Gastroesophageal sphincter (tissue), 4 donors: ENCODE measurements around the gene REPS1. TPM values are rescaled to one million over a fixed set of nuclear protein-coding genes. Genes with fewer than 3 reads are reported as not detected.

Experiments used
- ATAC-seq: fragments of 150-250 bp; one replicate; pipeline ENCODE4 v1.9.1; 2016; ENCODE audit warnings: mild to moderate bottlenecking, moderate library complexity
- H3K27ac ChIP-seq, 4 donors: fragments of 200-600 bp; sonication (generic) in 3 of 4; 1 replicate in 3 of 4; 2 replicates in 1 of 4; pipeline ENCODE4 v1.5.1; 2016 to 2019
- H3K27me3 ChIP-seq: fragments of 200-600 bp; sonication (generic); one replicate; pipeline ENCODE4 v1.5.1; 2019
- H3K36me3 ChIP-seq, 2 donors: fragments of 200-600 bp; sonication (generic); one replicate each; pipeline ENCODE4 v1.5.1; 2019; ENCODE audit warnings: control low read depth in 1 of 2
- H3K4me1 ChIP-seq, 3 donors: fragments of 200-600 bp; sonication (generic); 1 replicate in 2 of 3; 2 replicates in 1 of 3; pipeline ENCODE4 v1.5.1; 2016 to 2019; ENCODE audit warnings: control low read depth in 2 of 3
- H3K4me3 ChIP-seq, 2 donors: fragments of 200-600 bp; sonication (generic); one replicate each; pipeline ENCODE4 v1.5.1; 2019; ENCODE audit warnings: mild to moderate bottlenecking in 1 of 2, moderate library complexity in 1 of 2
- H3K9me3 ChIP-seq, 3 donors: fragments of 200-600 bp; sonication (generic); one replicate each; pipeline ENCODE4 v1.5.1; 2017 to 2019; ENCODE audit warnings: control low read depth in 2 of 3
- EP300 ChIP-seq: sonication (generic); formaldehyde crosslinking; IDR thresholded peaks from one replicate; pipeline ENCODE4 v1.6.1; 2017; ENCODE audit warnings: antibody characterized with exemption, mild to moderate bottlenecking
- POLR2A ChIP-seq, 2 donors: fragments of 450-650 bp; IDR thresholded peaks; one replicate each; pipeline ENCODE4 v1.6.1; 2017; ENCODE audit warnings: antibody characterized with exemption in 2 of 2, mild to moderate bottlenecking in 2 of 2, moderate library complexity in 1 of 2
- POLR2AphosphoS5 ChIP-seq: sonication (generic); formaldehyde crosslinking; IDR thresholded peaks from one replicate; pipeline ENCODE4 v1.6.1; 2017; ENCODE audit warnings: antibody characterized with exemption
- WGBS, 2 donors: methylation state at CpG; one replicate each; pipeline ENCODE4 v1.1.5; 2018; ENCODE audit warnings: low coverage in 1 of 2; 5-methylcytosine and 5-hydroxymethylcytosine counted together
- total RNA-seq, 4 donors: library from RNA; depleted of rRNA; stranded (reverse); fragments of >200 nt; gene quantifications; one replicate each; pipeline ENCODE4 v1.1.0, GENCODE V29; 2016
- TF ChIP-seq, protein P1 (sequence below), 4 experiments: fragments of 200-600 bp in 2 of 4; fragments of 450-650 bp in 2 of 4; sonication (generic) in 1 of 4; IDR thresholded peaks; one replicate each; pipeline ENCODE4 v1.5.1; 2017 to 2019; ENCODE audit warnings: antibody characterized with exemption in 4 of 4, mild to moderate bottlenecking in 2 of 4, moderate library complexity in 2 of 4

REPS1 gene
- total RNA-seq, 4 donors from 2014 or later: 26.7 to 42.6 (median 29.3) TPM

GRCh38 chr6:139013185-139013800, 25.2 kb upstream of the REPS1 start:
- WGBS, 2 donors: 83% methylated on average over 1 of the region's 4 CpGs; no CpG with 5 or more reads in 1 of the 2 donors
- no peak overlapping the region for H3K4me3 ChIP-seq
- no peaks in the 10 kb centered on the region for H3K9me3 ChIP-seq
- no peak overlapping the region for H3K27ac ChIP-seq
- TF ChIP-seq EP300: no peak
- TF ChIP-seq POLR2AphosphoS5: no peak
- no peak for TF ChIP-seq POLR2A (IDR thresholded peaks at IDR 0.05)
- TF ChIP-seq, protein P1, sequence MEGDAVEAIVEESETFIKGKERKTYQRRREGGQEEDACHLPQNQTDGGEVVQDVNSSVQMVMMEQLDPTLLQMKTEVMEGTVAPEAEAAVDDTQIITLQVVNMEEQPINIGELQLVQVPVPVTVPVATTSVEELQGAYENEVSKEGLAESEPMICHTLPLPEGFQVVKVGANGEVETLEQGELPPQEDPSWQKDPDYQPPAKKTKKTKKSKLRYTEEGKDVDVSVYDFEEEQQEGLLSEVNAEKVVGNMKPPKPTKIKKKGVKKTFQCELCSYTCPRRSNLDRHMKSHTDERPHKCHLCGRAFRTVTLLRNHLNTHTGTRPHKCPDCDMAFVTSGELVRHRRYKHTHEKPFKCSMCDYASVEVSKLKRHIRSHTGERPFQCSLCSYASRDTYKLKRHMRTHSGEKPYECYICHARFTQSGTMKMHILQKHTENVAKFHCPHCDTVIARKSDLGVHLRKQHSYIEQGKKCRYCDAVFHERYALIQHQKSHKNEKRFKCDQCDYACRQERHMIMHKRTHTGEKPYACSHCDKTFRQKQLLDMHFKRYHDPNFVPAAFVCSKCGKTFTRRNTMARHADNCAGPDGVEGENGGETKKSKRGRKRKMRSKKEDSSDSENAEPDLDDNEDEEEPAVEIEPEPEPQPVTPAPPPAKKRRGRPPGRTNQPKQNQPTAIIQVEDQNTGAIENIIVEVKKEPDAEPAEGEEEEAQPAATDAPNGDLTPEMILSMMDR (IDR thresholded peaks at IDR 0.05): no peak
- peaks cover 0 to 11% (median 0%) of the 10 kb centered on the region in 3 donors for H3K4me1 ChIP-seq
- H3K36me3 ChIP-seq: no peaks in the 10 kb centered on the region
- H3K27me3 ChIP-seq: peaks cover 3% of the 10 kb centered on the region
- no peak for ATAC-seq

GRCh38 chr6:139011980-139012379, 23.9 kb upstream of the REPS1 start:
- H3K9me3 ChIP-seq: no peaks in the 10 kb centered on the region
- H3K4me3 ChIP-seq: no peak overlapping the region
- H3K27me3 ChIP-seq: peaks cover 3% of the 10 kb centered on the region
- H3K4me1 ChIP-seq: peaks cover 0 to 5% (median 0%) of the 10 kb centered on the region in 3 donors
- 69 to 81% methylated on average over 3 of the region's 3 CpGs for WGBS, 2 donors
- no peak overlapping the region for H3K27ac ChIP-seq
- TF ChIP-seq EP300: no peak
- no peak for TF ChIP-seq POLR2AphosphoS5
- no peak for TF ChIP-seq POLR2A (IDR thresholded peaks at IDR 0.05)
- TF ChIP-seq, protein P1 (IDR thresholded peaks at IDR 0.05): no peak
- no peak for ATAC-seq
- H3K36me3 ChIP-seq: no peaks in the 10 kb centered on the region

- Histone ChIP-seq H3K36me3 (no peaks in the 10 kb centered on the region), H3K9me3 (no peaks in the 10 kb centered on the region), H3K4me1 (no peaks in the 10 kb centered on the region), H3K27ac (no peak overlapping the region), H3K27me3 (peaks cover 3% of the 10 kb centered on the region), H3K4me3 (no peak overlapping the region)
- ATAC-seq: no peak
- TF ChIP-seq POLR2A (IDR thresholded peaks at IDR 0.05) (no peak), POLR2AphosphoS5 (no peak), EP300 (no peak)
- TF ChIP-seq, protein P1 (IDR thresholded peaks at IDR 0.05): no peak
Measured at GRCh38 chr6:139010674-139011073, 22.6 kb upstream of the REPS1 start.

DNA sequence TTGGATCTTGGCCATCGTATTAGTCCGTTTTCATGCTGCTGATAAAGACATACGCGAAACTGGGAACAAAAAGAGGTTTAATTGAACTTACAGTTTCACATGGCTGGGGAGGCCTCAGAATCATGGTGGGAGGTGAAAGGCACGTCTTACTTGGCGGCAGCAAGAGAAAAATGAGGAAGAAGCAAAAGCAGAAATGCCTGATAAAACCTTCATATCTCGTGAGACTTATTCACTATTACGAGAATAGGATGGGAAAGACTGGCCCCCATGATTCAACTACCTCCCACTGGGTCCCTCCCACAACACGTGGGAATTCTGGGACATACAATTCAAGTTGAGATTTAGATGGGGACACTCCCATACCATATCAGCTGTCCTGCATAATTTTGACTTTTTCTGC, 20.1 kb upstream of the REPS1 start:
- Histone ChIP-seq H3K27ac (no peak overlapping the region), H3K9me3 (no peaks in the 10 kb centered on the region), H3K27me3 (peaks cover 3% of the 10 kb centered on the region), H3K4me3 (no peak overlapping the region), H3K36me3 (no peaks in the 10 kb centered on the region), H3K4me1 (no peaks in the 10 kb centered on the region)
- no peak for ATAC-seq
- 75 to 80% methylated on average over 4 to 7 of the region's 9 CpGs for WGBS, 2 donors
- TF ChIP-seq POLR2AphosphoS5 (no peak), POLR2A (IDR thresholded peaks at IDR 0.05) (no peak), EP300 (no peak)
- TF ChIP-seq, protein P1 (IDR thresholded peaks at IDR 0.05): no peak

DNA sequence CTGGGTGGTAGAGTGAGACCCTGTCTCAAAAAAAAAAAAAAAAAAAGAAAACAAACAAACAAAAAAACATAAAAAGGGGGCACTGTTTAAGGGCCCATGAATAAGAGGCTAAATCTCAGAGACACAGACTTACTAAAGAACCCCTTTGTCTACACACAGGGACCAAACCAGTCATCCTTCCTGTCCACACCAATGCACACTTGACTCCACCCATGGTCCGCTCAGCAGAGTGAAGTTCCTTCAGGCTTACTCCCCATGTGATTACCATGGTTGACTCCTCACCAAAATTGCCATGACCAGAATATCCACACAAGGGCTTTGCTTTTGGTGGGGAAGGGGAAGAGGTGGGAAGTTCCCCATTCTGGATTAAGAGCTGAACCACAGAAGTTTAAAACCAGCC, 19.4 kb upstream of the REPS1 start:
- no peak for ATAC-seq
- H3K27ac ChIP-seq: no peak overlapping the region
- H3K36me3 ChIP-seq: no peaks in the 10 kb centered on the region
- H3K4me1 ChIP-seq: no peaks in the 10 kb centered on the region
- WGBS, 2 donors: 100% methylated on average over 1 of the region's 1 CpG
- H3K27me3 ChIP-seq: peaks cover 3% of the 10 kb centered on the region
- TF ChIP-seq, protein P1 (IDR thresholded peaks at IDR 0.05): no peak
- TF ChIP-seq POLR2A (IDR thresholded peaks at IDR 0.05): no peak
- no peak for TF ChIP-seq EP300
- no peak for TF ChIP-seq POLR2AphosphoS5
- no peaks in the 10 kb centered on the region for H3K9me3 ChIP-seq
- H3K4me3 ChIP-seq: no peak overlapping the region
